Measurements from ENCODE around the gene RPL7A.
A peak's percentile ranks its signal among the peaks of the same experiment; 100 is the strongest.

The RPL7A gene

DNA sequence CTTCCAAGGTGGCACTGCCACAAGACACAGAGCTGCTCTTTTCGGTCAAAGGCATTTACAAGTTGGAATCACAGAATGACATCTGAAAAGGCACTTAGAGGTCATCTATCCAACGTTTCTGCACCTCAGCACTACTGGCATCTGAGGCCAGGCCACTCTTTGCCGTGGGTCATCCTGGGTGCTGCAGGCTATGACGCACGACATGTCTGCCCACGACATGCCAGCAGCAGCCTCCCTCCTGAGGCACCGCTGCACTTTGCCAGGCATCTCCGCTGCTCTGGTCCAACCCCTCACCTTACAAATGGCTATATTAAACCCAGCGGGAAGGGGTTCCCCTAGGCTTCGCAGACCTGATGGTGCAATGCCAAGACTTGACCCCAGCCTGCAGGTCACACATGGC lies 19.8 kb downstream of the RPL7A start:
- Histone ChIP-seq H3K9ac (ENCODE audit: low read depth in 1 of 2, low read length in 2 of 2) (peak overlapping the region; percentile 28 to 34), H3K4me1 (ENCODE audit: control insufficient read depth in 1 of 2, insufficient read depth in 2 of 2, low read length in 2 of 2) (peaks cover 67 to 68% of the 10 kb centered on the region in 2 donors), H3K9me3 (ENCODE audit: control insufficient read depth in 1 of 2, low read length in 2 of 2) (no peaks in the 10 kb centered on the region), H3K27me3 (ENCODE audit: control insufficient read depth in 1 of 2, insufficient read depth in 2 of 2, low read length in 2 of 2) (no peaks in the 10 kb centered on the region), H3K27ac (ENCODE audit: low read depth, low read length) (peak overlapping the region; percentile 60), H3K36me3 (ENCODE audit: control insufficient read depth in 1 of 2, insufficient read depth in 2 of 2, low read length in 2 of 2) (peaks cover 61 to 79% of the 10 kb centered on the region in 2 donors), H3K4me3 (ENCODE audit: low read depth in 1 of 2, low read length in 2 of 2) (peak overlapping the region; percentile 45 to 50)

DNA sequence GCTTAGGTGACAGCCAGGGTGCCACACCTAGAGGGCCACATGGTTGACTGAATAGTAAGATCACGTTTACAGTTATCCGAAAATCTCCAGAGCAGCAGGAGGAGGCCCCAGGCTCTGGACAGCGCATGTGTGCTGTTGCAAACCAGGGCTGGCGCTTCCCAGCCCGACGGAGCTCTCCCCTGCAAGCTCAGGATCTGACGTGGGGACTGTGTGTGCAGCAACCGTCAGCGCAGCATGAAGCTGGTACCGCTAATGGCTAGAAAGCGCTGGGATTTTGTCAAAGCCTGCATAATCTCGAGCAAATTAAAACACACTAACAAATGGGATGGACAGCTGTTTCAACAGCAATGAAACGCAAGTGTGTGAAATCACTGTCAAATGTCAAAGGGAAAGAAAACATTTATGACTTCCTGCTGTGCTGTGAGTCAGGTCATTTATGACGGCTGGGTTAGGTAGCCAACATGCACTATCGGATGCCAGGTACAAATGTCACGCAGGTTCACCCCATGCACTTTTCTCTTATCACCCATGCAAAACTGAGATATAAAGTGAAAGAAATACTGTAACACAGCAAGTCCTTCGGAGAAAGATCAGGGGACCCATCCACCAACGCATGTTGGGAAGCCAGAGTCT lies 20.3 kb downstream of the RPL7A start:
- peak overlapping the region; percentile 45 to 51 for H3K4me3 ChIP-seq (ENCODE audit: low read depth in 1 of 2, low read length in 2 of 2)
- peak overlapping the region; percentile 60 for H3K27ac ChIP-seq (ENCODE audit: low read depth, low read length)
- peaks cover 56 to 79% of the 10 kb centered on the region in 2 donors for H3K36me3 ChIP-seq (ENCODE audit: control insufficient read depth in 1 of 2, insufficient read depth in 2 of 2, low read length in 2 of 2)
- H3K9ac ChIP-seq (ENCODE audit: low read depth in 1 of 2, low read length in 2 of 2): peak overlapping the region; percentile 28 to 34
- H3K27me3 ChIP-seq (ENCODE audit: control insufficient read depth in 1 of 2, insufficient read depth in 2 of 2, low read length in 2 of 2): no peaks in the 10 kb centered on the region
- H3K4me1 ChIP-seq (ENCODE audit: control insufficient read depth in 1 of 2, insufficient read depth in 2 of 2, low read length in 2 of 2): peaks cover 67% of the 10 kb centered on the region in 2 donors
- H3K9me3 ChIP-seq (ENCODE audit: control insufficient read depth in 1 of 2, low read length in 2 of 2): no peaks in the 10 kb centered on the region

- peaks cover 47 to 70% of the 10 kb centered on the region in 2 donors for H3K36me3 ChIP-seq (ENCODE audit: control insufficient read depth in 1 of 2, insufficient read depth in 2 of 2, low read length in 2 of 2)
- H3K27me3 ChIP-seq (ENCODE audit: control insufficient read depth in 1 of 2, insufficient read depth in 2 of 2, low read length in 2 of 2): no peaks in the 10 kb centered on the region
- no peaks in the 10 kb centered on the region for H3K9me3 ChIP-seq (ENCODE audit: control insufficient read depth in 1 of 2, low read length in 2 of 2)
- peak overlapping the region; percentile 16 to 51 for H3K4me3 ChIP-seq (ENCODE audit: low read depth in 1 of 2, low read length in 2 of 2)
- H3K9ac ChIP-seq (ENCODE audit: low read depth in 1 of 2, low read length in 2 of 2): peak overlapping the region; percentile 10 to 34
- peaks cover 70 to 76% of the 10 kb centered on the region in 2 donors for H3K4me1 ChIP-seq (ENCODE audit: control insufficient read depth in 1 of 2, insufficient read depth in 2 of 2, low read length in 2 of 2)
- H3K27ac ChIP-seq (ENCODE audit: low read depth, low read length): peak overlapping the region; percentile 63
Observed at GRCh38 chr9:133369422-133369821, 21.4 kb downstream of the RPL7A start.

DNA sequence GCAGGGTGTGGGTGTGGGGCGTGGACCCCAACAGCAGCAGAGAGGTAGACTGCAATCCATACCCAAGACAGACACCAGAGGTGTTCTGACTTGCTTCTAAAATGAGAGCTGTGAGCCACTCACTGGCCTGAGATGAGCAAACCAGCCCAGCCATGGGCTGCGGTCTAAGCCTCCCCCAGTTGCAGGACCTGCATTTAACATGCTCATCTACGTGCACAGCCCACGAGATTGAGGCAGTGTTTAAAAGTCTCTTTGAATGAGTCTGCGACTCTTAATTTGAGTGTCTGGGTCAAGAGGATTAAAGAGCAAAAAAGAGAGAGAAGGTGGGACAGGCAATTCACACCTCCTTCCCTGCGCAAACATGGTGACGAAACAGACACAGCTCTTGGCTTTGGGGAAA lies 21.9 kb downstream of the RPL7A start:
- Histone ChIP-seq H3K9me3 (ENCODE audit: control insufficient read depth in 1 of 2, low read length in 2 of 2) (no peaks in the 10 kb centered on the region), H3K4me3 (ENCODE audit: low read depth in 1 of 2, low read length in 2 of 2) (peak overlapping the region in 1 of 2 donors; percentile 51), H3K4me1 (ENCODE audit: control insufficient read depth in 1 of 2, insufficient read depth in 2 of 2, low read length in 2 of 2) (peaks cover 70 to 81% of the 10 kb centered on the region in 2 donors), H3K9ac (ENCODE audit: low read depth in 1 of 2, low read length in 2 of 2) (peak overlapping the region; percentile 26 to 34), H3K27me3 (ENCODE audit: control insufficient read depth in 1 of 2, insufficient read depth in 2 of 2, low read length in 2 of 2) (no peaks in the 10 kb centered on the region), H3K36me3 (ENCODE audit: control insufficient read depth in 1 of 2, insufficient read depth in 2 of 2, low read length in 2 of 2) (peaks cover 44 to 67% of the 10 kb centered on the region in 2 donors), H3K27ac (ENCODE audit: low read depth, low read length) (peak overlapping the region; percentile 63)

DNA sequence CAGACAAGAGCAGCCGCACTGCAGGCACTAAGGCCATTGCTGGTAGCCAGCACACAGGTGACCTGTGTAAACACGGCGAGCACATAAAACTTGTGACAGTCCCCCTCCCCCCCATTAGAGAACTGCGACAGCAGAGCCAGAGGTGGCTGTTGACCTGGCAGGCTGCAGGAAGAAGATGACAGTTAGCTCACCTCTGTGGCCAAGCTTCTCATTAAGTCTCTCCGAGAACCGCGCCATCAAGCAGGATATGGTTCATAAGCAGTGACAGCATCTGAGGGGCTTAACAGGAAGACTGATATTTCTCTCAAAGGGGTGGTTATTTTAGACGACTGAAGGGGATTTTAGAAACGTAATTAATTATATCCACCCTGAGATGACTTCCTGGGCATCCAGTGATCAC lies 22.7 kb downstream of the RPL7A start:
- Histone ChIP-seq H3K4me1 (ENCODE audit: control insufficient read depth in 1 of 2, insufficient read depth in 2 of 2, low read length in 2 of 2) (peaks cover 70 to 79% of the 10 kb centered on the region in 2 donors), H3K27me3 (ENCODE audit: control insufficient read depth in 1 of 2, insufficient read depth in 2 of 2, low read length in 2 of 2) (no peaks in the 10 kb centered on the region), H3K9ac (ENCODE audit: low read depth in 1 of 2, low read length in 2 of 2) (peak overlapping the region; percentile 26 to 34), H3K9me3 (ENCODE audit: control insufficient read depth in 1 of 2, low read length in 2 of 2) (no peaks in the 10 kb centered on the region), H3K4me3 (ENCODE audit: low read depth in 1 of 2, low read length in 2 of 2) (peak overlapping the region; percentile 40 to 51), H3K27ac (ENCODE audit: low read depth, low read length) (peak overlapping the region; percentile 26), H3K36me3 (ENCODE audit: control insufficient read depth in 1 of 2, insufficient read depth in 2 of 2, low read length in 2 of 2) (peaks cover 37 to 60% of the 10 kb centered on the region in 2 donors)

- Histone ChIP-seq H3K9ac (ENCODE audit: low read depth in 1 of 2, low read length in 2 of 2) (peak overlapping the region; percentile 8 to 34), H3K4me3 (ENCODE audit: low read depth in 1 of 2, low read length in 2 of 2) (peak overlapping the region; percentile 40 to 45), H3K27ac (ENCODE audit: low read depth, low read length) (peak overlapping the region; percentile 59), H3K36me3 (ENCODE audit: control insufficient read depth in 1 of 2, insufficient read depth in 2 of 2, low read length in 2 of 2) (peaks cover 32 to 54% of the 10 kb centered on the region in 2 donors), H3K4me1 (ENCODE audit: control insufficient read depth in 1 of 2, insufficient read depth in 2 of 2, low read length in 2 of 2) (peaks cover 70 to 79% of the 10 kb centered on the region in 2 donors), H3K9me3 (ENCODE audit: control insufficient read depth in 1 of 2, low read length in 2 of 2) (no peaks in the 10 kb centered on the region), H3K27me3 (ENCODE audit: control insufficient read depth in 1 of 2, insufficient read depth in 2 of 2, low read length in 2 of 2) (no peaks in the 10 kb centered on the region)
Observed at GRCh38 chr9:133371261-133371711, 23.3 kb downstream of the RPL7A start.

GRCh38 chr9:133372144-133372543 lies 24.1 kb downstream of the RPL7A start:
- H3K9me3 ChIP-seq (ENCODE audit: control insufficient read depth in 1 of 2, low read length in 2 of 2): no peaks in the 10 kb centered on the region
- H3K27me3 ChIP-seq (ENCODE audit: control insufficient read depth in 1 of 2, insufficient read depth in 2 of 2, low read length in 2 of 2): no peaks in the 10 kb centered on the region
- H3K27ac ChIP-seq (ENCODE audit: low read depth, low read length): no peak overlapping the region
- peaks cover 65 to 81% of the 10 kb centered on the region in 2 donors for H3K4me1 ChIP-seq (ENCODE audit: control insufficient read depth in 1 of 2, insufficient read depth in 2 of 2, low read length in 2 of 2)
- H3K36me3 ChIP-seq (ENCODE audit: control insufficient read depth in 1 of 2, insufficient read depth in 2 of 2, low read length in 2 of 2): peaks cover 24 to 46% of the 10 kb centered on the region in 2 donors
- peak overlapping the region; percentile 34 to 35 for H3K9ac ChIP-seq (ENCODE audit: low read depth in 1 of 2, low read length in 2 of 2)
- H3K4me3 ChIP-seq (ENCODE audit: low read depth in 1 of 2, low read length in 2 of 2): peak overlapping the region; percentile 28 to 45

DNA sequence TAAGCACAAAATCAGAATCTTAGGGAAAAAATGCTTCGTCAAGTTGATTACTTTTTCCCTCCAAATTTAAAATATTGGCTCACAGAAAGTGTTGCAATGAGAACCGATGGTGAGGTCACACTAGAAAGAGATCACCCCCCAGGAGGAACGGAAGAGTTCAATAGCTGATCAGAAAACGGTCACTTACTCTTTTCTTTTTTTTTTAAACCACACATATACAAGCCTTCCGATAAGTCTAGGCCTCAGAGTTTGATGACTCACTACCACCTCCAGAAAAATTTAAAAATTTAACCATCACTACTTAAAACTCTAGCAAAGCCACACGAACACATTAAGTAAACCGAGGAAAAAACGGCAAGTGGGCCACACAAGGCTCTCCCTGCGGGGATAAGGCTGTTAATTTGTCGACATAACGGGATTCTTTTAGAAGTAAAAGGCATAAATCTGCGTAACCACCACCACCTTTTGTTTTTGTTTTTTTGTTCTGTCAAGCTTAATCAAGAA lies 26.6 kb downstream of the RPL7A start:
- Histone ChIP-seq H3K27me3 (ENCODE audit: control insufficient read depth in 1 of 2, insufficient read depth in 2 of 2, low read length in 2 of 2) (no peaks in the 10 kb centered on the region), H3K9ac (ENCODE audit: low read depth in 1 of 2, low read length in 2 of 2) (peak overlapping the region; percentile 55 to 95), H3K9me3 (ENCODE audit: control insufficient read depth in 1 of 2, low read length in 2 of 2) (no peaks in the 10 kb centered on the region), H3K36me3 (ENCODE audit: control insufficient read depth in 1 of 2, insufficient read depth in 2 of 2, low read length in 2 of 2) (peaks cover 21 to 33% of the 10 kb centered on the region in 2 donors), H3K4me1 (ENCODE audit: control insufficient read depth in 1 of 2, insufficient read depth in 2 of 2, low read length in 2 of 2) (peaks cover 40 to 58% of the 10 kb centered on the region in 2 donors), H3K27ac (ENCODE audit: low read depth, low read length) (peak overlapping the region; percentile 88), H3K4me3 (ENCODE audit: low read depth in 1 of 2, low read length in 2 of 2) (peak overlapping the region; percentile 87 to 97)

DNA sequence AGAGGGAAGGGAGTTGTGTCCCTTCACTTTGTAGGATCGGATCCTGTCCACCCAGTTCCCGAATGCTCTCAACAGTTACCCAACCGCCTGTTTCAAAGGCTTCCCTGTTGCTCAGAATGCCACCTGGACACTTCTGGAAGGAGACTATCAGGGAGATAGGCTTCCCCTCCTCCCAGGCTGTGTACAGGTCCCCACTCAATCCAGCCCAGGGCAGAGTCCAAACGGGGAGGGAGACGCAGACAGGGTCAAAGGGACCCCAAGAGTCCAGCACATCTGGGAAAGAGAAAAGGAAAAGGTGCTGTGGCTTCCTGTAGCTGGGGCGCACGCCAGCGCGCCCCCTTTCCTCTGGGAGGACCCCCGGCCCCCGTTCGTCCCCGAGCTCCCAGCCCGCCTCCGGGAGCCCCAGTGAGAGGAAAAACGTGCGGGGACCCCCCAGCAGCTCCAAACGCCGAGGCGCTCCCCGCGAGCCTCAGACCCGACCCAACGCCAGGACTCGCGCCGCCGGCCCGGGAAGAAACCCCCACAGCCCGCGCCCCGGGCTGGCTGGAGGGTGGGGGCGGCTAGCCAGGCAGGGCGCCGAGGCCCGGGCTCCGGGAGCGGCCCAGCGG lies 27.2 kb downstream of the RPL7A start:
- Histone ChIP-seq H3K36me3 (ENCODE audit: control insufficient read depth in 1 of 2, insufficient read depth in 2 of 2, low read length in 2 of 2) (peaks cover 16 to 27% of the 10 kb centered on the region in 2 donors), H3K27ac (ENCODE audit: low read depth, low read length) (peak overlapping the region; percentile 88), H3K27me3 (ENCODE audit: control insufficient read depth in 1 of 2, insufficient read depth in 2 of 2, low read length in 2 of 2) (no peaks in the 10 kb centered on the region), H3K4me3 (ENCODE audit: low read depth in 1 of 2, low read length in 2 of 2) (peak overlapping the region; percentile 87 to 97), H3K4me1 (ENCODE audit: control insufficient read depth in 1 of 2, insufficient read depth in 2 of 2, low read length in 2 of 2) (peaks cover 34 to 52% of the 10 kb centered on the region in 2 donors), H3K9ac (ENCODE audit: low read depth in 1 of 2, low read length in 2 of 2) (peak overlapping the region; percentile 55 to 95), H3K9me3 (ENCODE audit: control insufficient read depth in 1 of 2, low read length in 2 of 2) (no peaks in the 10 kb centered on the region)

Measured in duodenal mucosa (tissue), 2 donors.